WTC11 (cell line): Measurements from ENCODE around the gene GRAMD1B.

ENCODE experiments used
- MYBL2 ChIP-seq: sonication (generic); formaldehyde crosslinking; IDR thresholded peaks from 2 replicates; pipeline ENCODE4 v1.8.1; 2023; ENCODE audit warnings: mild to moderate bottlenecking, moderate library complexity, missing genetic modification reagents
- NFE2L1 ChIP-seq: sonication (generic); formaldehyde crosslinking; IDR thresholded peaks from 2 replicates; pipeline ENCODE4 v1.8.1; 2023; ENCODE audit warnings: missing genetic modification reagents
- NR3C1 ChIP-seq: sonication (generic); formaldehyde crosslinking; conservative IDR thresholded peaks from 2 replicates; pipeline ENCODE4 v1.8.1; 2023; ENCODE audit warnings: low read depth, mild to moderate bottlenecking, missing genetic modification reagents
- PRRX2 ChIP-seq: fragments of 250-450 bp; sonication (Bioruptor Pico); IDR thresholded peaks from 2 replicates; pipeline ENCODE4 v1.8.0; 2021; ENCODE audit warnings: mild to moderate bottlenecking
- SP1 ChIP-seq: sonication (generic); formaldehyde crosslinking; conservative IDR thresholded peaks from 2 replicates; pipeline ENCODE4 v1.8.1; 2022; ENCODE audit warnings: missing genetic modification reagents
- TCF7 ChIP-seq: sonication (generic); formaldehyde crosslinking; IDR thresholded peaks from 2 replicates; pipeline ENCODE4 v1.8.0; 2022; ENCODE audit warnings: mild to moderate bottlenecking, low read depth, missing genetic modification reagents, moderate library complexity
- ZNF232 ChIP-seq: sonication (generic); formaldehyde crosslinking; IDR thresholded peaks from 2 replicates; pipeline ENCODE4 v1.8.0; 2022; ENCODE audit warnings: mild to moderate bottlenecking, missing genetic modification reagents
- TF ChIP-seq, protein P1 (sequence below): sonication (generic); formaldehyde crosslinking; IDR thresholded peaks from 2 replicates; pipeline ENCODE4 v1.8.1; 2023; ENCODE audit warnings: mild to moderate bottlenecking, missing genetic modification reagents
- TF ChIP-seq, protein P2 (sequence below): fragments of 200-600 bp; IDR thresholded peaks from 2 replicates; pipeline ENCODE4 v1.8.0; 2022; ENCODE audit warnings: antibody characterized with exemption
- TF ChIP-seq, protein P3 (sequence below): sonication (generic); formaldehyde crosslinking; IDR thresholded peaks from 2 replicates; pipeline ENCODE4 v1.8.1; 2023; ENCODE audit warnings: mild to moderate bottlenecking, missing genetic modification reagents, moderate library complexity

DNA sequence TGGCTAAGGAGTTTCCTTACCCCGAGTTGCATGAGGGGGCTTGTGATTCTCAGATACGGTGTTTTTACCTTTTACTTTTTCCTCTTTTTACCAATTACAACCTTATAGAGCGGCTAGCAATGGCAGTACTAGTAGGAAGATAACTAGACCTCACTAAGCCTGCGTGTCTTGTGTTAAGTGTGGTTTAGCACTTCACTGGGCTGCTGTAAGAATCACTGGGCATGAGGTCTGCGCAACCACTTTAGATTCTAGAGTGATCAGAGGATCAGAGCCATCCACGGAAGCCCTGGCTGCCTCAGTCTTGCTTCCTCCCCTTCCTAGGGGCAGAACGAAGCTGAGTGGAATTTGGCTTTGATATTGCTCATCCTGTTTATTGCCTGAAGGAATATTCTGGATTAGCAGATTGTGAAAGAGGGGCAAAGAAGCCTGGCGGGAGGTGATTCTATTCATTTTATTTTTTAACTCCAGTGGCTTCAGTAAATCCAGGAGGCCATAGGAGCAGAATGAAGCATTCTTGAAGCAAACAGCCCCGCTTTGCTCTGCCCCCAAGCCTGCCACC is 88.5 kb downstream of the GRAMD1B start:
- TF ChIP-seq, protein P1, sequence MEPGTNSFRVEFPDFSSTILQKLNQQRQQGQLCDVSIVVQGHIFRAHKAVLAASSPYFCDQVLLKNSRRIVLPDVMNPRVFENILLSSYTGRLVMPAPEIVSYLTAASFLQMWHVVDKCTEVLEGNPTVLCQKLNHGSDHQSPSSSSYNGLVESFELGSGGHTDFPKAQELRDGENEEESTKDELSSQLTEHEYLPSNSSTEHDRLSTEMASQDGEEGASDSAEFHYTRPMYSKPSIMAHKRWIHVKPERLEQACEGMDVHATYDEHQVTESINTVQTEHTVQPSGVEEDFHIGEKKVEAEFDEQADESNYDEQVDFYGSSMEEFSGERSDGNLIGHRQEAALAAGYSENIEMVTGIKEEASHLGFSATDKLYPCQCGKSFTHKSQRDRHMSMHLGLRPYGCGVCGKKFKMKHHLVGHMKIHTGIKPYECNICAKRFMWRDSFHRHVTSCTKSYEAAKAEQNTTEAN (CRISPR knock-in tag), result no peak
- TF ChIP-seq NR3C1 (CRISPR knock-in tag) (no peak), ZNF232 (no peak), NFE2L1 (no peak), TCF7 (no peak), MYBL2 (CRISPR knock-in tag) (no peak), PRRX2 (CRISPR knock-in tag) (no peak), SP1 (CRISPR knock-in tag) (no peak)
- TF ChIP-seq, protein P2, sequence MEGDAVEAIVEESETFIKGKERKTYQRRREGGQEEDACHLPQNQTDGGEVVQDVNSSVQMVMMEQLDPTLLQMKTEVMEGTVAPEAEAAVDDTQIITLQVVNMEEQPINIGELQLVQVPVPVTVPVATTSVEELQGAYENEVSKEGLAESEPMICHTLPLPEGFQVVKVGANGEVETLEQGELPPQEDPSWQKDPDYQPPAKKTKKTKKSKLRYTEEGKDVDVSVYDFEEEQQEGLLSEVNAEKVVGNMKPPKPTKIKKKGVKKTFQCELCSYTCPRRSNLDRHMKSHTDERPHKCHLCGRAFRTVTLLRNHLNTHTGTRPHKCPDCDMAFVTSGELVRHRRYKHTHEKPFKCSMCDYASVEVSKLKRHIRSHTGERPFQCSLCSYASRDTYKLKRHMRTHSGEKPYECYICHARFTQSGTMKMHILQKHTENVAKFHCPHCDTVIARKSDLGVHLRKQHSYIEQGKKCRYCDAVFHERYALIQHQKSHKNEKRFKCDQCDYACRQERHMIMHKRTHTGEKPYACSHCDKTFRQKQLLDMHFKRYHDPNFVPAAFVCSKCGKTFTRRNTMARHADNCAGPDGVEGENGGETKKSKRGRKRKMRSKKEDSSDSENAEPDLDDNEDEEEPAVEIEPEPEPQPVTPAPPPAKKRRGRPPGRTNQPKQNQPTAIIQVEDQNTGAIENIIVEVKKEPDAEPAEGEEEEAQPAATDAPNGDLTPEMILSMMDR, result no peak
- TF ChIP-seq, protein P3, sequence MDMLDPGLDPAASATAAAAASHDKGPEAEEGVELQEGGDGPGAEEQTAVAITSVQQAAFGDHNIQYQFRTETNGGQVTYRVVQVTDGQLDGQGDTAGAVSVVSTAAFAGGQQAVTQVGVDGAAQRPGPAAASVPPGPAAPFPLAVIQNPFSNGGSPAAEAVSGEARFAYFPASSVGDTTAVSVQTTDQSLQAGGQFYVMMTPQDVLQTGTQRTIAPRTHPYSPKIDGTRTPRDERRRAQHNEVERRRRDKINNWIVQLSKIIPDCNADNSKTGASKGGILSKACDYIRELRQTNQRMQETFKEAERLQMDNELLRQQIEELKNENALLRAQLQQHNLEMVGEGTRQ, result no peak
